Lower lobe of right lung (tissue), 2 donors: Measurements from ENCODE around the gene DENND1B. TPM values are rescaled to one million over a fixed set of nuclear protein-coding genes. Genes with fewer than 3 reads are reported as not detected.
A peak's percentile ranks its signal among the peaks of the same experiment; 100 is the strongest.

Experiments
- ATAC-seq, 2 donors: fragments of 200-7000 bp; cut with Tn5 transposase; one replicate each; pipeline ENCODE4 v1.9.1; 2020 to 2022; ENCODE audit warnings: mild to moderate bottlenecking in 2 of 2, moderate library complexity in 2 of 2
- DNase-seq: peaks from one replicate; pipeline ENCODE4 v3.0.0-alpha.2; 2020
- H3K27ac ChIP-seq: fragments of 200-600 bp; one replicate; pipeline ENCODE4 v1.8.0; 2022
- H3K27me3 ChIP-seq: fragments of 200-600 bp; one replicate; pipeline ENCODE4 v1.8.0; 2022; ENCODE audit warnings: low read depth
- H3K36me3 ChIP-seq: fragments of 200-600 bp; one replicate; pipeline ENCODE4 v1.8.0; 2022; ENCODE audit warnings: mild to moderate bottlenecking
- H3K4me1 ChIP-seq: fragments of 200-600 bp; one replicate; pipeline ENCODE4 v1.8.0; 2022
- H3K4me3 ChIP-seq: fragments of 200-600 bp; one replicate; pipeline ENCODE4 v1.8.0; 2022; ENCODE audit warnings: mild to moderate bottlenecking
- H3K9me3 ChIP-seq: fragments of 200-600 bp; one replicate; pipeline ENCODE4 v1.8.0; 2022
- intact Hi-C: fragments of 100-400 bp; cut with DNase I; formaldehyde crosslinking; loops from one replicate; pipeline ENCODE4 v1.11.0; 2022
- total RNA-seq: library from RNA; stranded (reverse); fragmentation: NEBNext Ultra II Directional; extraction: Animal tissue kit (Norgen Biotek cat#: 25700); gene quantifications from one replicate; pipeline ENCODE4 v1.2.1, GENCODE V29; 2021
- TF ChIP-seq, protein P1 (sequence below): fragments of 200-600 bp; IDR thresholded peaks from one replicate; pipeline ENCODE4 v1.8.0; 2022; ENCODE audit warnings: antibody characterized with exemption, mild to moderate bottlenecking
- donor health status: DM: no; HTN: yes; CAD: no; lungs with severe emphysema.

Gene DENND1B
- total RNA-seq, 1 donor from 2014 or later: 25.6 TPM

DNA sequence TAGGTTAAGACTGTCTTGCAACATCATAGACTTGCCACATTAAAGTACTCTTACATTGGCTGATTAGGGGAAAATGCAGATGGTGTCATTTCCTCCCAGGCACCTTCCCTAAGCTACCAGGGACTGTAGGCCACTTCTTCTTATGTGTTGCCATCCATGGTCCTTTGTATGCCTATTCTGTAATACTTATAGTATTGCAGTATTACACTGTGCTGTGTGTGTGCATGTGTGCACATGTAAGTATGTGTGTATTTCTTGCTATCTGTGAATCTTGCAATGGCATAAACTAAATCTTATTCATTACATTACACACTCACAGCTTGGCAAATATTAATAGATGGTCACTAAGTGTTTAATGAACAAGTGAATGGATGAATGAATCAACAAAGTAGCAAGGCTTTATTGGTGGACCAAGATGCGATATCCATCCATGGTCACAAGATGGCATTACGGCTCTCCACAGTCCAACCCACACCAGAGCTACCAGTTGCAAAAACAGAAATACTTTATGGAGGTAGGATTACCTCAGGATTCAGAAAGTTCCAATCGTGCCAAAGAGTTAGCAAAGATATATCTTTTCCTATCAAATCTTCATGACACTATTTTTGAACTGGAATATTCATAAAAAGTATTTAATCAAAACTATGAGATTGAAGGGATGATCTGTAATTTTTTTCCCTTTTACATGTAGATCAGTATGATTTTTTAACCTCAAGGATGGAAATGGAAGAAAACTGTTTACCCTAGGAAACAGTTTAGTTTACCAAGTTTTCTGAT lies 160.2 kb downstream of the DENND1B start:
- H3K27ac ChIP-seq: no peak overlapping the region
- no peak for DNase-seq
- peaks cover 6% of the 10 kb centered on the region for H3K36me3 ChIP-seq
- H3K4me1 ChIP-seq: no peaks in the 10 kb centered on the region
- intact Hi-C loops: loop anchor here (10.0 kb wide), 1 partner anchor 250 kb away; no protein-coding TSS in a partner anchor
- H3K9me3 ChIP-seq: no peaks in the 10 kb centered on the region
- no peaks in the 10 kb centered on the region for H3K27me3 ChIP-seq
- H3K4me3 ChIP-seq: no peak overlapping the region
- TF ChIP-seq, protein P1, sequence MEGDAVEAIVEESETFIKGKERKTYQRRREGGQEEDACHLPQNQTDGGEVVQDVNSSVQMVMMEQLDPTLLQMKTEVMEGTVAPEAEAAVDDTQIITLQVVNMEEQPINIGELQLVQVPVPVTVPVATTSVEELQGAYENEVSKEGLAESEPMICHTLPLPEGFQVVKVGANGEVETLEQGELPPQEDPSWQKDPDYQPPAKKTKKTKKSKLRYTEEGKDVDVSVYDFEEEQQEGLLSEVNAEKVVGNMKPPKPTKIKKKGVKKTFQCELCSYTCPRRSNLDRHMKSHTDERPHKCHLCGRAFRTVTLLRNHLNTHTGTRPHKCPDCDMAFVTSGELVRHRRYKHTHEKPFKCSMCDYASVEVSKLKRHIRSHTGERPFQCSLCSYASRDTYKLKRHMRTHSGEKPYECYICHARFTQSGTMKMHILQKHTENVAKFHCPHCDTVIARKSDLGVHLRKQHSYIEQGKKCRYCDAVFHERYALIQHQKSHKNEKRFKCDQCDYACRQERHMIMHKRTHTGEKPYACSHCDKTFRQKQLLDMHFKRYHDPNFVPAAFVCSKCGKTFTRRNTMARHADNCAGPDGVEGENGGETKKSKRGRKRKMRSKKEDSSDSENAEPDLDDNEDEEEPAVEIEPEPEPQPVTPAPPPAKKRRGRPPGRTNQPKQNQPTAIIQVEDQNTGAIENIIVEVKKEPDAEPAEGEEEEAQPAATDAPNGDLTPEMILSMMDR: peak; percentile 55
- peak; percentile 55 to 81 for ATAC-seq

DNA sequence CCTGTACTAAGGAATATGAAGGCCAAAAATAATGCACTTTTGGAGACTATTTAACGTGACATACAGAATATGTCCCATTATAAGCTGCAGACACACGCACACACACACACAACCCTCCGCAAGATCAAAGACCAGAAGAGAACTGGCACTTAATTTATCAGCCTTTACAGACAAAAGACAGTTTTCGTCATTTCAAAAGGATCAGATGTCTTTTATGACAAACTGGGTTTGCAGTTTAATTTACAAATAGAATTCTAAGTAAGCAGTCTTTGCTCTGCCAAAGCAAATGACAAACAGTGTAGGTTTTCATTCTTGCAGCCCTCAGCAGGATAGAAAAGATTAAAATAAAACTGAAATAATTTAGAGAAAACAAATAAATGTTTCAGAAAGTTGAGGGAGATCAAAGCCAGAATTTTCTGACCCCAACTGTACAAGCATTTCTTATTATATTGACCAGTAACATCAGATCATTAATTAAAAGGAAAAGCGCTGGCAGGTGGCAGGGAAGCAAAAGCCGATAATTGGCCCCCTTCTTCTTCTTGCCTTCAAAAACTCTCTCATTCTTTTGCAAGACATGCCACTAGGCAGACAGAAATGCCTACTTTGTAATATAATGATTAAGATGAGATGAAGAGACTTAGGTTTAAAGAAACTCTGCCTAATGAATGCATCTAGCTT lies 169.0 kb downstream of the DENND1B start:
- Histone ChIP-seq H3K4me3 (no peak overlapping the region), H3K9me3 (no peaks in the 10 kb centered on the region), H3K4me1 (no peaks in the 10 kb centered on the region), H3K36me3 (no peaks in the 10 kb centered on the region), H3K27ac (no peak overlapping the region), H3K27me3 (no peaks in the 10 kb centered on the region)
- no peak for ATAC-seq
- TF ChIP-seq, protein P1: no peak
- intact Hi-C loops: no loop called here
- DNase-seq: no peak

DNA sequence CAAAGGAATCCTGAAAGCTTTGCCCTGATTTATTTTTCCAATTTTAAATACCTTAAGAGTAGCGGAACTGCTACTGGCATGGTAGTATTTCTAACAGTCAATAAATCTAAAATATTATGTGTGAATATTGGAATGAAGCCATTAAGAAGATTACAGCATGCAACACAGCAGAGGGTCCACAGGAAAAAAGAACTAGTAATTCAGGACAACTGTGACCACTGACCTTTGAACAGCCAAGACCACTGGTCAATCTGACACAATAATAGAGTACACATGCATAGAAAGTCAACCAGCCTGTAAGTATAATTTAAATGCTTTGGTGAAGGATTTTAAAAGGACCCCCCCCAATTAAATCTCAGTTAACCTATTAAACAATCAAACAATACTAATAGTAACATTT lies 171.0 kb downstream of the DENND1B start:
- Histone ChIP-seq H3K36me3 (no peaks in the 10 kb centered on the region), H3K4me3 (no peak overlapping the region), H3K27ac (no peak overlapping the region), H3K4me1 (no peaks in the 10 kb centered on the region), H3K9me3 (no peaks in the 10 kb centered on the region), H3K27me3 (no peaks in the 10 kb centered on the region)
- TF ChIP-seq, protein P1: no peak
- no peak for ATAC-seq
- intact Hi-C loops: no loop called here
- no peak for DNase-seq

DNA sequence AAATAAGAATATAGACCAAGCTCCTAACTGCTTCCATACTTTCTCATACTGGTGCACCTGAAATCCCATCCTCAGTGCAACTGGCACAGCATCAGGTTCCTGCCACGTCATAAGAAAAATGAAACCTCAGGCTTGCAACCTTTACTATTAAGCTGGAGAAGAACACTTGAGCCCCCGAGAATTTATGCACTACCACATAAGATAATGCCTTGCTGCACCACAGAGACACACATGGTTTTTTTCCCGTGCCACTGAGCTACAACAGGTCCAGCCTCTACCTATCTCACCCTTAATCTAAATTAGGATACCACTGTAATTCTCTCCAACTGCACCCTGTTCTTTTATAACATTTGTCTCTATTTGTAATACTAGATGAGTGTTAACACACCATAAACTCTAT lies 174.5 kb downstream of the DENND1B start:
- no peaks in the 10 kb centered on the region for H3K27me3 ChIP-seq

DNA sequence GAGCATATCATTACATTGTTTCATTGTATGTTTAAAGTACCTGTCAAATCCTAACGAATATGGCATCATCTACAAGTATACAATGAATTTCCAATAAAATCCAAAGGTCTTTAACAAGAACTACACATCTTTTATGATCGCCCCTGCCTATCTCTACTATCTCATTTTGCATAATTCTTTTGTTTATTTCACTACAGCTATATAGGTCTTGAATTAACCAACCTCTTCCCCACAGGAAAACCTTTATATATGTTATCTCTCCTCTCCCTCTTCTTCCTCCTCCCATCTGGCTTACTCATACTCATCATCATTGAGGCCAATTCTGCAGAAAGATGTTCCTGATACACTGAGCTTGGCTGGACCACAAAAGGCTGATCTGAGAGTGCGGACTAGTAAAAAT lies 175.5 kb downstream of the DENND1B start:
- TF ChIP-seq, protein P1: no peak
- Histone ChIP-seq H3K9me3 (no peaks in the 10 kb centered on the region), H3K27me3 (no peaks in the 10 kb centered on the region), H3K27ac (no peak overlapping the region), H3K4me3 (no peak overlapping the region), H3K36me3 (no peaks in the 10 kb centered on the region), H3K4me1 (no peaks in the 10 kb centered on the region)
- no peak for ATAC-seq
- intact Hi-C loops: no loop called here
- DNase-seq: no peak

More for the DNA sequence above, 174.5 kb downstream of the DENND1B start:
- no peak overlapping the region for H3K27ac ChIP-seq
- intact Hi-C loops: no loop called here
- H3K9me3 ChIP-seq: no peaks in the 10 kb centered on the region
- no peaks in the 10 kb centered on the region for H3K36me3 ChIP-seq
- no peaks in the 10 kb centered on the region for H3K4me1 ChIP-seq
- no peak for DNase-seq
- TF ChIP-seq, protein P1: no peak
- H3K4me3 ChIP-seq: no peak overlapping the region
- ATAC-seq: no peak
